CD4-positive, CD25-positive, alpha-beta regulatory T cell (primary cell): ENCODE results near the gene CUEDC2. TPM values are rescaled to one million over a fixed set of nuclear protein-coding genes. Genes with fewer than 3 reads are reported as not detected.

Experiments used
- ATAC-seq, 2 donors: fragments of 150-1000 bp; cut with Tn5 transposase; one replicate each; pipeline ENCODE4 v1.10.0; 2021; ENCODE audit warnings: low read depth in 2 of 2, moderate number of reproducible peaks in 2 of 2, moderate library complexity in 1 of 2
- DNase-seq, 3 donors: peaks; one replicate each; pipeline versions ENCODE4 v3.0.0 to v3.0.0-alpha.2; 2012 to 2022; ENCODE audit warnings: mixed read lengths in 1 of 3
- H3K27ac ChIP-seq: one replicate; pipeline ENCODE4 v1.7.0; 2013; ENCODE audit warnings: mild to moderate bottlenecking, low read length; ENCODE audit not compliant: insufficient read depth, poor library complexity, severe bottlenecking
- H3K27me3 ChIP-seq: one replicate; pipeline ENCODE4 v1.7.0; 2013; ENCODE audit warnings: low read length; ENCODE audit not compliant: control insufficient read depth, insufficient read depth
- H3K36me3 ChIP-seq: one replicate; pipeline ENCODE4 v1.7.0; 2013; ENCODE audit warnings: mild to moderate bottlenecking, low read length, moderate library complexity; ENCODE audit not compliant: control insufficient read depth, insufficient read depth
- H3K4me1 ChIP-seq: 2 replicates; pipeline ENCODE4 v1.7.0; 2013; ENCODE audit warnings: mild to moderate bottlenecking, low read length; ENCODE audit not compliant: insufficient read depth, control insufficient read depth, poor library complexity, severe bottlenecking
- H3K4me3 ChIP-seq: one replicate; pipeline ENCODE4 v1.7.0; 2013; ENCODE audit warnings: low read depth, mild to moderate bottlenecking, low read length, moderate library complexity
- H3K9me3 ChIP-seq, 2 experiments: 1 replicate in 1 of 2; 2 replicates in 1 of 2; pipeline ENCODE4 v1.7.0; 2013; ENCODE audit warnings: low read length in 2 of 2, mild to moderate bottlenecking in 1 of 2, moderate library complexity in 1 of 2; ENCODE audit not compliant: control insufficient read depth in 2 of 2
- H3K27ac Mint-ChIP-seq, 3 donors: one replicate each; pipeline ENCODE4 v1.8.0; 2020 to 2022; ENCODE audit warnings: mild to moderate bottlenecking in 3 of 3, mixed read lengths in 3 of 3, moderate library complexity in 2 of 3
- H3K27me3 Mint-ChIP-seq: one replicate; pipeline ENCODE4 v1.8.0; 2022; ENCODE audit warnings: mild to moderate bottlenecking, mixed read lengths
- H3K36me3 Mint-ChIP-seq: one replicate; pipeline ENCODE4 v1.8.0; 2020; ENCODE audit warnings: mixed read lengths
- H3K4me1 Mint-ChIP-seq, 4 donors: one replicate each; pipeline ENCODE4 v1.8.0; 2020 to 2022; ENCODE audit warnings: mixed read lengths in 4 of 4, mild to moderate bottlenecking in 1 of 4
- H3K4me3 Mint-ChIP-seq, 4 donors: one replicate each; pipeline ENCODE4 v1.8.0; 2020 to 2022; ENCODE audit warnings: mild to moderate bottlenecking in 4 of 4, mixed read lengths in 4 of 4, moderate library complexity in 3 of 4
- H3K9me3 Mint-ChIP-seq, 7 donors: one replicate each; pipeline ENCODE4 v1.8.0; 2020 to 2022; ENCODE audit warnings: mixed read lengths in 7 of 7, mild to moderate bottlenecking in 3 of 7, moderate library complexity in 2 of 7
- polyA plus RNA-seq, 4 donors: library from polyadenylated mRNA; unstranded; fragments of 300-500 nt; fragmentation: Illumina TruSeq; gene quantifications; one replicate each; pipeline ENCODE4 v1.2.3, GENCODE V29; 2021
- total RNA-seq: library from RNA; stranded (reverse); gene quantifications from one replicate; pipeline ENCODE4 v1.2.3, GENCODE V29; 2022

The CUEDC2 gene
- total and polyA plus RNA-seq, 5 donors from 2014 or later, result 29.4 to 60.6 (median 51.2) TPM

- peaks cover 7% of the 10 kb centered on the region for H3K27me3 ChIP-seq
- H3K27ac Mint-ChIP-seq, result peak overlapping the region; percentile 32 to 42 (median 38)
- no peaks in the 10 kb centered on the region for H3K36me3 Mint-ChIP-seq
Measured at GRCh38 chr10:102422545-102423129, 9.7 kb downstream of the CUEDC2 start.

GRCh38 chr10:102421757-102422512 lies 10.4 kb downstream of the CUEDC2 start:
- Histone ChIP-seq H3K9me3 (no peaks in the 10 kb centered on the region), H3K27me3 (peaks cover 7% of the 10 kb centered on the region), H3K4me3 (peak overlapping the region; percentile 61), H3K36me3 (peaks cover 3% of the 10 kb centered on the region), H3K4me1 (peaks cover 44% of the 10 kb centered on the region), H3K27ac (peak overlapping the region; percentile 79)
- peak overlapping the region; percentile 93 to 98 (median 96) for H3K4me3 Mint-ChIP-seq
- no peaks in the 10 kb centered on the region for H3K36me3 Mint-ChIP-seq
- H3K27me3 Mint-ChIP-seq, result peaks cover 15% of the 10 kb centered on the region
- ATAC-seq (peak; percentile 3 to 5), DNase-seq (no peak)
- peaks cover 0 to 4% (median 0%) of the 10 kb centered on the region in 7 donors for H3K9me3 Mint-ChIP-seq
- peaks cover 0 to 49% (median 18%) of the 10 kb centered on the region in 4 donors for H3K4me1 Mint-ChIP-seq
- H3K27ac Mint-ChIP-seq, result peak overlapping the region; percentile 32 to 98 (median 38)

More at GRCh38 chr10:102422545-102423129, 9.7 kb downstream of the CUEDC2 start:
- DNase-seq (peak in 2 of 3 donors; percentile 26 to 62), ATAC-seq (no peak)
- Mint-ChIP-seq H3K9me3 (peaks cover 0 to 4% (median 0%) of the 10 kb centered on the region in 7 donors), H3K4me1 (peaks cover 3 to 52% (median 23%) of the 10 kb centered on the region in 4 donors), H3K4me3 (peak overlapping the region; percentile 92 to 98 (median 95)), H3K27me3 (peaks cover 9% of the 10 kb centered on the region)
- peak overlapping the region; percentile 61 for H3K4me3 ChIP-seq
- no peaks in the 10 kb centered on the region for H3K9me3 ChIP-seq
- peak overlapping the region; percentile 79 for H3K27ac ChIP-seq
- peaks cover 44% of the 10 kb centered on the region for H3K4me1 ChIP-seq
- H3K36me3 ChIP-seq, result peaks cover 3% of the 10 kb centered on the region

- ATAC-seq, result no peak
- Histone ChIP-seq H3K4me1 (peaks cover 44% of the 10 kb centered on the region), H3K4me3 (peak overlapping the region; percentile 41), H3K9me3 (no peaks in the 10 kb centered on the region), H3K36me3 (peaks cover 3% of the 10 kb centered on the region), H3K27ac (peak overlapping the region; percentile 79), H3K27me3 (peaks cover 7% of the 10 kb centered on the region)
- peaks cover 0 to 4% (median 0%) of the 10 kb centered on the region in 7 donors for H3K9me3 Mint-ChIP-seq
- no peaks in the 10 kb centered on the region for H3K36me3 Mint-ChIP-seq
- peaks cover 16% of the 10 kb centered on the region for H3K27me3 Mint-ChIP-seq
- peaks cover 0 to 49% (median 18%) of the 10 kb centered on the region in 4 donors for H3K4me1 Mint-ChIP-seq
- peak overlapping the region; percentile 93 to 98 (median 96) for H3K4me3 Mint-ChIP-seq
- DNase-seq, result peak in 1 of 3 donors; percentile 60
- H3K27ac Mint-ChIP-seq, result peak overlapping the region; percentile 5 to 98 (median 93)
Measured at GRCh38 chr10:102421507-102421756, 10.9 kb downstream of the CUEDC2 start.

GRCh38 chr10:102420714-102421506 lies 11.5 kb downstream of the CUEDC2 start, which contains the start of gene FBXL15:
FBXL15 (plus strand) TSS chr10:102420836; CDS start chr10:102421130, 294 bp downstream.
- Mint-ChIP-seq H3K27ac (peak within 1 kb of the TSS; percentile 93 to 98 (median 93)), H3K9me3 (peaks cover 0 to 4% (median 0%) of the 10 kb centered on the region in 7 donors), H3K27me3 (peaks cover 20% of the 10 kb centered on the region), H3K36me3 (no peaks in the 10 kb centered on the region), H3K4me3 (peak within 1 kb of the TSS; percentile 93 to 98 (median 96)), H3K4me1 (peaks cover 0 to 47% (median 18%) of the 10 kb centered on the region in 4 donors)
- Histone ChIP-seq H3K9me3 (no peaks in the 10 kb centered on the region), H3K27ac (peak within 1 kb of the TSS; percentile 79), H3K36me3 (peaks cover 3% of the 10 kb centered on the region), H3K4me1 (peaks cover 44% of the 10 kb centered on the region), H3K27me3 (peaks cover 7% of the 10 kb centered on the region), H3K4me3 (peak within 1 kb of the TSS; percentile 91)
- DNase-seq, result peak; percentile 88 to 96 (median 93)
- ATAC-seq, result peak; percentile 76 to 77

- peaks cover 26% of the 10 kb centered on the region for H3K27me3 Mint-ChIP-seq
- ATAC-seq, result no peak
- H3K9me3 Mint-ChIP-seq, result peaks cover 0 to 4% (median 0%) of the 10 kb centered on the region in 7 donors
- no peak for DNase-seq
- peak overlapping the region; percentile 79 for H3K27ac ChIP-seq
- no peaks in the 10 kb centered on the region for H3K36me3 Mint-ChIP-seq
- peaks cover 44% of the 10 kb centered on the region for H3K4me1 ChIP-seq
- peak overlapping the region; percentile 32 to 98 (median 93) for H3K27ac Mint-ChIP-seq
- H3K4me1 Mint-ChIP-seq, result peaks cover 0 to 43% (median 16%) of the 10 kb centered on the region in 4 donors
- peak overlapping the region; percentile 91 for H3K4me3 ChIP-seq
- no peaks in the 10 kb centered on the region for H3K9me3 ChIP-seq
- peaks cover 7% of the 10 kb centered on the region for H3K27me3 ChIP-seq
- H3K36me3 ChIP-seq, result peaks cover 3% of the 10 kb centered on the region
- peak overlapping the region; percentile 93 to 98 (median 96) for H3K4me3 Mint-ChIP-seq
Measured at GRCh38 chr10:102420181-102420713, 12.1 kb downstream of the CUEDC2 start.

- Mint-ChIP-seq H3K36me3 (no peaks in the 10 kb centered on the region), H3K9me3 (peaks cover 0 to 4% (median 0%) of the 10 kb centered on the region in 7 donors), H3K4me1 (peaks cover 0 to 42% (median 16%) of the 10 kb centered on the region in 4 donors), H3K27ac (peak overlapping the region in 1 of 3 donors; percentile 77), H3K4me3 (peak overlapping the region; percentile 93 to 98 (median 96)), H3K27me3 (peaks cover 26% of the 10 kb centered on the region)
- no peak for ATAC-seq
- Histone ChIP-seq H3K27me3 (peaks cover 7% of the 10 kb centered on the region), H3K4me1 (peaks cover 44% of the 10 kb centered on the region), H3K36me3 (peaks cover under 1% of the 10 kb centered on the region), H3K4me3 (peak overlapping the region; percentile 91), H3K9me3 (no peaks in the 10 kb centered on the region), H3K27ac (no peak overlapping the region)
- peak; percentile 46 to 72 (median 56) for DNase-seq
Measured at GRCh38 chr10:102419269-102420180, 12.8 kb downstream of the CUEDC2 start.
